Activated T-helper 1 cell treated with anti-CD3 and anti-CD28 coated beads, Interleukin-12 subunit alpha, Interleukin-12 subunit beta, Interleukin-2, Interleukin-4 antibody, amounts not matched to agents 30 ng/mL and 10 ng/mL and 1 ng/mL, durations not matched to agents 14 hours and 24 hours and 36 hours (primary cell): ENCODE data around the gene TSPAN31. TPM values are rescaled to one million over a fixed set of nuclear protein-coding genes. Genes with fewer than 3 reads are reported as not detected.
A peak's percentile ranks its signal among the peaks of the same experiment; 100 is the strongest.

Source experiments
- DNase-seq: peaks from one replicate; pipeline ENCODE4 v3.0.0; 2021; ENCODE audit warnings: low spot score
- H3K27ac Mint-ChIP-seq: one replicate; pipeline ENCODE4 v1.8.0; 2021; ENCODE audit warnings: mild to moderate bottlenecking, mixed read lengths
- H3K27me3 Mint-ChIP-seq: one replicate; pipeline ENCODE4 v1.8.0; 2022; ENCODE audit warnings: mild to moderate bottlenecking, moderate library complexity, mixed read lengths; ENCODE audit not compliant: insufficient read depth
- H3K36me3 Mint-ChIP-seq: one replicate; pipeline ENCODE4 v1.8.0; 2021; ENCODE audit warnings: low read depth, mixed read lengths
- H3K4me1 Mint-ChIP-seq: one replicate; pipeline ENCODE4 v1.8.0; 2021; ENCODE audit warnings: low read depth, mixed read lengths
- H3K4me3 Mint-ChIP-seq: one replicate; pipeline ENCODE4 v1.8.0; 2021; ENCODE audit warnings: mild to moderate bottlenecking, moderate library complexity, mixed read lengths
- H3K9me3 Mint-ChIP-seq: one replicate; pipeline ENCODE4 v1.8.0; 2021; ENCODE audit warnings: mixed read lengths
- intact Hi-C: fragments of 100-400 bp; cut with micrococcal nuclease; formaldehyde crosslinking; loops from one replicate; pipeline ENCODE4 v1.15.1; 2024
- total RNA-seq: library from RNA; stranded (reverse); gene quantifications from 2 replicates; pipeline ENCODE4 v1.2.3, GENCODE V29; 2022

Gene TSPAN31
- total RNA-seq, 1 donor from 2014 or later, result 24.5 TPM

- DNase-seq, result no peak
- Mint-ChIP-seq H3K27ac (peak overlapping the region; percentile 65), H3K9me3 (no peaks in the 10 kb centered on the region), H3K36me3 (peaks cover 36% of the 10 kb centered on the region), H3K4me3 (no peak overlapping the region), H3K27me3 (no peaks in the 10 kb centered on the region), H3K4me1 (no peaks in the 10 kb centered on the region)
- intact Hi-C loops, result no loop called here
Measured at GRCh38 chr12:57726151-57726883, 18.5 kb upstream of the TSPAN31 start.

- no peaks in the 10 kb centered on the region for H3K4me1 Mint-ChIP-seq
- H3K27ac Mint-ChIP-seq, result no peak overlapping the region
- H3K36me3 Mint-ChIP-seq, result peaks cover 37% of the 10 kb centered on the region
- no peak overlapping the region for H3K4me3 Mint-ChIP-seq
- intact Hi-C loops, result no loop called here
- no peaks in the 10 kb centered on the region for H3K27me3 Mint-ChIP-seq
- no peaks in the 10 kb centered on the region for H3K9me3 Mint-ChIP-seq
- DNase-seq, result no peak
Measured at GRCh38 chr12:57726884-57727757, 17.7 kb upstream of the TSPAN31 start.

- H3K4me1 Mint-ChIP-seq, result no peaks in the 10 kb centered on the region
- H3K27ac Mint-ChIP-seq, result no peak overlapping the region
- H3K27me3 Mint-ChIP-seq, result no peaks in the 10 kb centered on the region
- peaks cover 42% of the 10 kb centered on the region for H3K36me3 Mint-ChIP-seq
- H3K9me3 Mint-ChIP-seq, result no peaks in the 10 kb centered on the region
- intact Hi-C loops, result no loop called here
- DNase-seq, result no peak
- no peak overlapping the region for H3K4me3 Mint-ChIP-seq
Measured at GRCh38 chr12:57727758-57728395, 17.0 kb upstream of the TSPAN31 start.

- no peak overlapping the region for H3K4me3 Mint-ChIP-seq
- peak overlapping the region; percentile 8 for H3K27ac Mint-ChIP-seq
- no peaks in the 10 kb centered on the region for H3K4me1 Mint-ChIP-seq
- H3K9me3 Mint-ChIP-seq, result no peaks in the 10 kb centered on the region
- peaks cover 41% of the 10 kb centered on the region for H3K36me3 Mint-ChIP-seq
- intact Hi-C loops, result no loop called here
- no peak for DNase-seq
- no peaks in the 10 kb centered on the region for H3K27me3 Mint-ChIP-seq
Measured at GRCh38 chr12:57729321-57729844, 15.5 kb upstream of the TSPAN31 start.

GRCh38 chr12:57730336-57731067, 14.3 kb upstream of the TSPAN31 start:
- no peaks in the 10 kb centered on the region for H3K9me3 Mint-ChIP-seq
- H3K27ac Mint-ChIP-seq, result no peak overlapping the region
- H3K4me1 Mint-ChIP-seq, result no peaks in the 10 kb centered on the region
- no peaks in the 10 kb centered on the region for H3K27me3 Mint-ChIP-seq
- no peak for DNase-seq
- intact Hi-C loops, result no loop called here
- H3K4me3 Mint-ChIP-seq, result no peak overlapping the region
- peaks cover 44% of the 10 kb centered on the region for H3K36me3 Mint-ChIP-seq

- Mint-ChIP-seq H3K36me3 (peaks cover 44% of the 10 kb centered on the region), H3K4me3 (no peak overlapping the region), H3K4me1 (no peaks in the 10 kb centered on the region), H3K9me3 (no peaks in the 10 kb centered on the region), H3K27me3 (no peaks in the 10 kb centered on the region), H3K27ac (no peak overlapping the region)
- DNase-seq, result no peak
- intact Hi-C loops, result no loop called here
Measured at GRCh38 chr12:57731411-57732080, 13.3 kb upstream of the TSPAN31 start.

- peaks cover 47% of the 10 kb centered on the region for H3K36me3 Mint-ChIP-seq
Measured at GRCh38 chr12:57732270-57732669, 12.6 kb upstream of the TSPAN31 start.

GRCh38 chr12:57732726-57733593, 11.9 kb upstream of the TSPAN31 start:
- Mint-ChIP-seq H3K9me3 (no peaks in the 10 kb centered on the region), H3K4me3 (no peak overlapping the region), H3K27ac (peak overlapping the region; percentile 46), H3K27me3 (no peaks in the 10 kb centered on the region), H3K4me1 (no peaks in the 10 kb centered on the region), H3K36me3 (peaks cover 43% of the 10 kb centered on the region)
- DNase-seq, result no peak
- intact Hi-C loops, result no loop called here

More at GRCh38 chr12:57732270-57732669, 12.6 kb upstream of the TSPAN31 start:
- no peaks in the 10 kb centered on the region for H3K4me1 Mint-ChIP-seq
- no peak overlapping the region for H3K4me3 Mint-ChIP-seq
- DNase-seq, result no peak
- intact Hi-C loops, result no loop called here
- no peak overlapping the region for H3K27ac Mint-ChIP-seq
- no peaks in the 10 kb centered on the region for H3K27me3 Mint-ChIP-seq
- no peaks in the 10 kb centered on the region for H3K9me3 Mint-ChIP-seq

- Mint-ChIP-seq H3K9me3 (no peaks in the 10 kb centered on the region), H3K36me3 (peaks cover 38% of the 10 kb centered on the region), H3K27me3 (no peaks in the 10 kb centered on the region), H3K4me1 (no peaks in the 10 kb centered on the region), H3K27ac (no peak overlapping the region), H3K4me3 (no peak overlapping the region)
- no peak for DNase-seq
- intact Hi-C loops, result no loop called here
Measured at GRCh38 chr12:57733928-57734327, 10.9 kb upstream of the TSPAN31 start.

GRCh38 chr12:57734591-57734990, 10.2 kb upstream of the TSPAN31 start:
- no peak for DNase-seq
- Mint-ChIP-seq H3K27me3 (no peaks in the 10 kb centered on the region), H3K36me3 (peaks cover 41% of the 10 kb centered on the region), H3K4me1 (peaks cover 6% of the 10 kb centered on the region), H3K4me3 (no peak overlapping the region), H3K27ac (no peak overlapping the region), H3K9me3 (no peaks in the 10 kb centered on the region)
- intact Hi-C loops, result no loop called here

- Mint-ChIP-seq H3K9me3 (no peaks in the 10 kb centered on the region), H3K27ac (peak overlapping the region; percentile 30), H3K27me3 (no peaks in the 10 kb centered on the region), H3K4me1 (peaks cover 11% of the 10 kb centered on the region), H3K36me3 (peaks cover 39% of the 10 kb centered on the region), H3K4me3 (no peak overlapping the region)
- intact Hi-C loops, result no loop called here
- DNase-seq, result no peak
Measured at GRCh38 chr12:57735198-57735855, 9.5 kb upstream of the TSPAN31 start.
